Measurements from ENCODE around the gene HAPLN3. TPM values are rescaled to one million over a fixed set of nuclear protein-coding genes. Genes with fewer than 3 reads are reported as not detected.
"Not testable (repeated sequence)": the region's sequence is repeated elsewhere in the genome, so short reads cannot be mapped to it uniquely, and the experiment has no call there.

HAPLN3 gene
- total and polyA plus RNA-seq, 4 donors: 3.9 to 15.5 (median 10.5) TPM

GRCh38 chr15:88930579-88930978, 35.2 kb upstream of the HAPLN3 start:
- Histone ChIP-seq H3K27me3 (ENCODE audit: control insufficient read depth in 3 of 3, insufficient read depth in 3 of 3, low read length in 2 of 3) (no peaks in the 10 kb centered on the region), H3K27ac (ENCODE audit: low read depth in 1 of 2, low read length in 1 of 2) (no peak overlapping the region), H3K4me3 (no peak overlapping the region), H3K9ac (ENCODE audit: insufficient read depth in 1 of 2, low read length in 2 of 2) (no peak overlapping the region), H3K9me3 (ENCODE audit: control insufficient read depth in 4 of 4, insufficient read depth in 3 of 4, low read length in 3 of 4) (peaks cover 0 to 3% (median 0%) of the 10 kb centered on the region in 4 donors), H3K4me1 (ENCODE audit: control insufficient read depth in 5 of 5, insufficient read depth in 5 of 5, low read length in 5 of 5) (peaks cover 0 to 13% (median 0%) of the 10 kb centered on the region in 5 donors), H3K36me3 (ENCODE audit: control insufficient read depth in 4 of 4, insufficient read depth in 4 of 4, low read length in 4 of 4) (no peaks in the 10 kb centered on the region)
- no peak for DNase-seq
- 82 to 92% methylated on average over 2 of the region's 2 CpGs for WGBS, 2 donors
- no peak for ATAC-seq (ENCODE audit: insufficient read depth, low FRiP score)
- TF ChIP-seq CTCF (IDR thresholded peaks at IDR 0.05; ENCODE audit: control extremely low read depth, extremely low read depth): no peak

- 75 to 82% methylated on average over 3 of the region's 3 CpGs for WGBS, 2 donors
- H3K4me1 ChIP-seq (ENCODE audit: control insufficient read depth in 5 of 5, insufficient read depth in 5 of 5, low read length in 5 of 5): peaks cover 0 to 13% (median 0%) of the 10 kb centered on the region in 5 donors
- H3K4me3 ChIP-seq: not testable (repeated sequence)
Measured at GRCh38 chr15:88929358-88930098, 34.2 kb upstream of the HAPLN3 start.

GRCh38 chr15:88928192-88928591, 32.8 kb upstream of the HAPLN3 start:
- not testable (repeated sequence) for H3K9me3 ChIP-seq (ENCODE audit: control insufficient read depth in 4 of 4, insufficient read depth in 3 of 4, low read length in 3 of 4); H3K36me3 ChIP-seq (ENCODE audit: control insufficient read depth in 4 of 4, insufficient read depth in 4 of 4, low read length in 4 of 4); ATAC-seq (ENCODE audit: insufficient read depth, low FRiP score); DNase-seq; H3K9ac ChIP-seq (ENCODE audit: insufficient read depth in 1 of 2, low read length in 2 of 2); H3K4me3 ChIP-seq; H3K27ac ChIP-seq (ENCODE audit: low read depth in 1 of 2, low read length in 1 of 2); H3K27me3 ChIP-seq (ENCODE audit: control insufficient read depth in 3 of 3, insufficient read depth in 3 of 3, low read length in 2 of 3)
- H3K4me1 ChIP-seq (ENCODE audit: control insufficient read depth in 5 of 5, insufficient read depth in 5 of 5, low read length in 5 of 5): peaks cover 0 to 13% (median 0%) of the 10 kb centered on the region in 5 donors

More at GRCh38 chr15:88929358-88930098, 34.2 kb upstream of the HAPLN3 start:
- H3K27me3 ChIP-seq (ENCODE audit: control insufficient read depth in 3 of 3, insufficient read depth in 3 of 3, low read length in 2 of 3); H3K36me3 ChIP-seq (ENCODE audit: control insufficient read depth in 4 of 4, insufficient read depth in 4 of 4, low read length in 4 of 4); H3K9me3 ChIP-seq (ENCODE audit: control insufficient read depth in 4 of 4, insufficient read depth in 3 of 4, low read length in 3 of 4); H3K9ac ChIP-seq (ENCODE audit: insufficient read depth in 1 of 2, low read length in 2 of 2); ATAC-seq (ENCODE audit: insufficient read depth, low FRiP score); H3K27ac ChIP-seq (ENCODE audit: low read depth in 1 of 2, low read length in 1 of 2); DNase-seq: not testable (repeated sequence)

GRCh38 chr15:88925648-88926047, 30.3 kb upstream of the HAPLN3 start:
- not testable (repeated sequence) for H3K4me3 ChIP-seq; H3K9me3 ChIP-seq (ENCODE audit: control insufficient read depth in 4 of 4, insufficient read depth in 3 of 4, low read length in 3 of 4); H3K4me1 ChIP-seq (ENCODE audit: control insufficient read depth in 5 of 5, insufficient read depth in 5 of 5, low read length in 5 of 5); H3K9ac ChIP-seq (ENCODE audit: insufficient read depth in 1 of 2, low read length in 2 of 2); H3K36me3 ChIP-seq (ENCODE audit: control insufficient read depth in 4 of 4, insufficient read depth in 4 of 4, low read length in 4 of 4); H3K27me3 ChIP-seq (ENCODE audit: control insufficient read depth in 3 of 3, insufficient read depth in 3 of 3, low read length in 2 of 3); H3K27ac ChIP-seq (ENCODE audit: low read depth in 1 of 2, low read length in 1 of 2); DNase-seq; ATAC-seq (ENCODE audit: insufficient read depth, low FRiP score)
- WGBS, 2 donors: 83 to 95% methylated on average over 2 of the region's 2 CpGs

GRCh38 chr15:88920892-88921435, 25.6 kb upstream of the HAPLN3 start:
- H3K4me3 ChIP-seq; DNase-seq; H3K27ac ChIP-seq (ENCODE audit: low read depth in 1 of 2, low read length in 1 of 2); H3K9ac ChIP-seq (ENCODE audit: insufficient read depth in 1 of 2, low read length in 2 of 2); H3K4me1 ChIP-seq (ENCODE audit: control insufficient read depth in 5 of 5, insufficient read depth in 5 of 5, low read length in 5 of 5); H3K36me3 ChIP-seq (ENCODE audit: control insufficient read depth in 4 of 4, insufficient read depth in 4 of 4, low read length in 4 of 4); ATAC-seq (ENCODE audit: insufficient read depth, low FRiP score); H3K9me3 ChIP-seq (ENCODE audit: control insufficient read depth in 4 of 4, insufficient read depth in 3 of 4, low read length in 3 of 4); H3K27me3 ChIP-seq (ENCODE audit: control insufficient read depth in 3 of 3, insufficient read depth in 3 of 3, low read length in 2 of 3): not testable (repeated sequence)
- 87 to 93% methylated on average over 11 to 12 of the region's 12 CpGs for WGBS, 2 donors
